NT2/D1 (cell line): ENCODE data around the gene SLC25A15.

Experiments
- YY1 ChIP-seq: IDR thresholded peaks from 2 replicates; pipeline ENCODE4 v1.6.1; 2011; ENCODE audit not compliant: insufficient read length, insufficient read depth
- ZNF274 ChIP-seq: IDR thresholded peaks from 2 replicates; pipeline ENCODE4 v1.6.1; 2011; ENCODE audit warnings: mild to moderate bottlenecking, low read depth, low read length

GRCh38 chr13:40777809-40778175, 11.6 kb upstream of the SLC25A15 start:
- no peak for TF ChIP-seq ZNF274
- no peak for TF ChIP-seq YY1
